Measurements from ENCODE around the gene SUCLA2. TPM values are rescaled to one million over a fixed set of nuclear protein-coding genes. Genes with fewer than 3 reads are reported as not detected.

SUCLA2 gene
- total and polyA plus RNA-seq, 2 donors (not counting 3 experiments of a cell fraction or from before 2014, with no cell fraction given), result 13.6 to 37.0 TPM

DNA sequence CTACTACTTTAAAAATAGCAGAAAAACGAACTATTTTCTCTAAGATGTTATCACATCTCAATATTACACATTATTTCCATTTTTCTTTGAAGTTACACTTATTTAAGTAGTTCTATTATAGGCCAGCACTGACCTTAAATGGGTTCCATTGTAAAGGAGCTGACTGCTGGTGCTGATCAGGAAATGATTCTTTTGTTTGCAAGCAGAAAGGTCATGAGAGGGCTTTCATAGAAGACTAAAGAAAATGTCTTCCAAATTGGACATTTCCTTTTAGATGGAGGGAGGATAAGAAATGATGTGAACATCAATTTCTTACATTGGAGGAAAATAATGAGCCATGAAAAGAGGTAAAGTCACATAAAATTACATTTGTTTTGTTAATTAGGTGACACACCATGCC, 96.2 kb downstream of the SUCLA2 start:
- Histone ChIP-seq H4K20me1 (replicated peaks; ENCODE audit: control insufficient read depth, extremely low read depth, insufficient read depth, low read length) (no peaks in the 10 kb centered on the region), H3K4me3 (replicated peaks in 1 of 3; ENCODE audit: insufficient read depth in 1 of 3, low read depth in 1 of 3, low read length in 3 of 3) (no peak overlapping the region), H3K9me1 (replicated peaks; ENCODE audit: control insufficient read depth, extremely low read depth, insufficient read depth, low read length) (no peaks in the 10 kb centered on the region), H3K27ac (ENCODE audit: insufficient read depth, low read depth, low read length) (no peak overlapping the region), H3K4me2 (ENCODE audit: insufficient read depth, low read length) (no peak overlapping the region), H3K4me1 (ENCODE audit: control insufficient read depth, extremely low read depth, insufficient read depth, low read length) (peaks cover 16% of the 10 kb centered on the region), H3K9ac (replicated peaks; ENCODE audit: extremely low read depth, insufficient read depth, low read length) (no peak overlapping the region), H2AFZ (ENCODE audit: low read depth, low read length) (no peak overlapping the region), H3K79me2 (ENCODE audit: control insufficient read depth, insufficient read depth, low read length) (no peaks in the 10 kb centered on the region), H3K9me3 (replicated peaks; ENCODE audit: control insufficient read depth, insufficient read depth, low read length) (no peaks in the 10 kb centered on the region), H3K27me3 (ENCODE audit: control insufficient read depth in 2 of 2, insufficient read depth in 2 of 2, low read length in 2 of 2) (peaks cover 0 to 6% of the 10 kb centered on the region in 2 experiments), H3K36me3 (ENCODE audit: control insufficient read depth in 2 of 2, extremely low read depth in 1 of 2, insufficient read depth in 2 of 2, low read length in 2 of 2) (no peaks in the 10 kb centered on the region)
- DNase-seq (ENCODE audit: low read depth, low spot score) (peak; percentile 74), FAIRE-seq (peak; percentile 37)
- dilution Hi-C loops (cut with MboI; ENCODE audit: extremely low pct_ligation_motif_present, low sequenced_read_pairs) (no loop called here), intact Hi-C loops (cut with micrococcal nuclease) (loop anchor here (10.0 kb wide), 1 partner anchor 100 kb away; the partner anchor contains the start of gene SUCLA2)
- ChIA-PET CTCF (interaction anchor here (0.6 kb wide), 1 partner anchor 1104 kb away, joined by 3 read pairs; no protein-coding TSS in a partner anchor), POLR2A (no interaction called here)
- TF ChIP-seq MYC (IDR thresholded peaks at IDR 0.05; ENCODE audit: low read depth, low read length), result no peak
- no peak for TF ChIP-seq POLR2A (IDR thresholded peaks at IDR 0.05; ENCODE audit: low read depth, low read length)
- peak; percentile 42 for TF ChIP-seq FOS (IDR thresholded peaks at IDR 0.05; ENCODE audit: borderline replicate concordance, insufficient read depth, low read length)
- TF ChIP-seq GATA2 (IDR thresholded peaks at IDR 0.05; ENCODE audit: insufficient read depth, insufficient read length, low read depth, low read length), result peak; percentile 94
- no peak for TF ChIP-seq POLR2AphosphoS5 (IDR thresholded peaks at IDR 0.05; ENCODE audit: insufficient read depth, low read depth, low read length)
- peak; percentile 7 for TF ChIP-seq JUN (IDR thresholded peaks at IDR 0.05; ENCODE audit: borderline replicate concordance, insufficient read depth, insufficient read length, low read depth)
- TF ChIP-seq, protein P1, sequence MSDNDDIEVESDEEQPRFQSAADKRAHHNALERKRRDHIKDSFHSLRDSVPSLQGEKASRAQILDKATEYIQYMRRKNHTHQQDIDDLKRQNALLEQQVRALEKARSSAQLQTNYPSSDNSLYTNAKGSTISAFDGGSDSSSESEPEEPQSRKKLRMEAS (IDR thresholded peaks at IDR 0.05; ENCODE audit: insufficient read depth, insufficient read length), result no peak
- no TSS peak for BruUV-seq (replicated peaks)

DNA sequence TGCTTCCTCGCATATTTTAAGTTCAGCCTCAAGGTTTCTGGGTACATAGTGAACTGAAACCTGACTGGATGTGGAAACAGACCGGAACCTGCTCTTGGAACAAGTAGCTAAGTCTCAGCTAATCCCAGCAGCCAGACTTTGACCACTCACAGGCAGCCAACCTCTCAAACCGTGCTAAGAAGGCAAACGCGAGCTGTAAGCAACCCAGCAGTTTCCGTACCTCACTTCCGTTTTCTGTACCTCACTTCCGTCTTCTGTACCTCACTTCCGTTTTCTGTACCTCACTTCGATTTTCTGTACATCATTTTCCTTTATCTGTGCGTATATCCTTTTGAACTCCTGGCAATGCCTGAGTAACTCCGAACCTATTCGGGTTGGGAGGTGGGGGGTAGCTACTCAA, 96.8 kb downstream of the SUCLA2 start:
- H3K4me3 ChIP-seq (replicated peaks in 1 of 3; ENCODE audit: insufficient read depth in 1 of 3, low read depth in 1 of 3, low read length in 3 of 3), result no peak overlapping the region
- CTCF ChIA-PET, result interaction anchor here (0.6 kb wide), 1 partner anchor 1103 kb away, joined by 3 read pairs; no protein-coding TSS in a partner anchor

More for the DNA sequence above, 96.8 kb downstream of the SUCLA2 start:
- H3K27ac ChIP-seq (ENCODE audit: insufficient read depth, low read depth, low read length), result no peak overlapping the region
- no peaks in the 10 kb centered on the region for H3K9me1 ChIP-seq (replicated peaks; ENCODE audit: control insufficient read depth, extremely low read depth, insufficient read depth, low read length)
- no peaks in the 10 kb centered on the region for H4K20me1 ChIP-seq (replicated peaks; ENCODE audit: control insufficient read depth, extremely low read depth, insufficient read depth, low read length)
- POLR2A ChIA-PET, result no interaction called here
- dilution Hi-C loops (cut with MboI; ENCODE audit: extremely low pct_ligation_motif_present, low sequenced_read_pairs) (no loop called here), intact Hi-C loops (cut with micrococcal nuclease) (loop anchor here (10.0 kb wide), 1 partner anchor 101 kb away; the partner anchor contains the start of gene SUCLA2)
- H3K4me2 ChIP-seq (ENCODE audit: insufficient read depth, low read length), result no peak overlapping the region
- peaks cover 16% of the 10 kb centered on the region for H3K4me1 ChIP-seq (ENCODE audit: control insufficient read depth, extremely low read depth, insufficient read depth, low read length)
- H3K9me3 ChIP-seq (replicated peaks; ENCODE audit: control insufficient read depth, insufficient read depth, low read length), result no peaks in the 10 kb centered on the region
- no peak overlapping the region for H2AFZ ChIP-seq (ENCODE audit: low read depth, low read length)
- BruUV-seq (replicated peaks), result no TSS peak
- no peaks in the 10 kb centered on the region for H3K79me2 ChIP-seq (ENCODE audit: control insufficient read depth, insufficient read depth, low read length)
- H3K27me3 ChIP-seq (ENCODE audit: control insufficient read depth in 2 of 2, insufficient read depth in 2 of 2, low read length in 2 of 2), result peaks cover 0 to 5% of the 10 kb centered on the region in 2 experiments
- H3K36me3 ChIP-seq (ENCODE audit: control insufficient read depth in 2 of 2, extremely low read depth in 1 of 2, insufficient read depth in 2 of 2, low read length in 2 of 2), result no peaks in the 10 kb centered on the region
- no peak overlapping the region for H3K9ac ChIP-seq (replicated peaks; ENCODE audit: extremely low read depth, insufficient read depth, low read length)
- no peak for FAIRE-seq
- TF ChIP-seq POLR2AphosphoS5 (IDR thresholded peaks at IDR 0.05; ENCODE audit: insufficient read depth, low read depth, low read length) (no peak), FOS (IDR thresholded peaks at IDR 0.05; ENCODE audit: borderline replicate concordance, insufficient read depth, low read length) (no peak), MYC (IDR thresholded peaks at IDR 0.05; ENCODE audit: low read depth, low read length) (no peak), POLR2A (IDR thresholded peaks at IDR 0.05; ENCODE audit: low read depth, low read length) (no peak), JUN (IDR thresholded peaks at IDR 0.05; ENCODE audit: borderline replicate concordance, insufficient read depth, insufficient read length, low read depth) (no peak), EZH2 (IDR thresholded peaks at IDR 0.05; ENCODE audit: borderline replicate concordance, low read depth, low read length, severe bottlenecking) (no peak), GATA2 (IDR thresholded peaks at IDR 0.05; ENCODE audit: insufficient read depth, insufficient read length, low read depth, low read length) (no peak)
- TF ChIP-seq, protein P2, sequence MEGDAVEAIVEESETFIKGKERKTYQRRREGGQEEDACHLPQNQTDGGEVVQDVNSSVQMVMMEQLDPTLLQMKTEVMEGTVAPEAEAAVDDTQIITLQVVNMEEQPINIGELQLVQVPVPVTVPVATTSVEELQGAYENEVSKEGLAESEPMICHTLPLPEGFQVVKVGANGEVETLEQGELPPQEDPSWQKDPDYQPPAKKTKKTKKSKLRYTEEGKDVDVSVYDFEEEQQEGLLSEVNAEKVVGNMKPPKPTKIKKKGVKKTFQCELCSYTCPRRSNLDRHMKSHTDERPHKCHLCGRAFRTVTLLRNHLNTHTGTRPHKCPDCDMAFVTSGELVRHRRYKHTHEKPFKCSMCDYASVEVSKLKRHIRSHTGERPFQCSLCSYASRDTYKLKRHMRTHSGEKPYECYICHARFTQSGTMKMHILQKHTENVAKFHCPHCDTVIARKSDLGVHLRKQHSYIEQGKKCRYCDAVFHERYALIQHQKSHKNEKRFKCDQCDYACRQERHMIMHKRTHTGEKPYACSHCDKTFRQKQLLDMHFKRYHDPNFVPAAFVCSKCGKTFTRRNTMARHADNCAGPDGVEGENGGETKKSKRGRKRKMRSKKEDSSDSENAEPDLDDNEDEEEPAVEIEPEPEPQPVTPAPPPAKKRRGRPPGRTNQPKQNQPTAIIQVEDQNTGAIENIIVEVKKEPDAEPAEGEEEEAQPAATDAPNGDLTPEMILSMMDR (IDR thresholded peaks at IDR 0.05; ENCODE audit: extremely low read depth in 1 of 2, insufficient read depth in 1 of 2, low read depth in 1 of 2, low read length in 2 of 2), result no peak
- TF ChIP-seq, protein P1 (IDR thresholded peaks at IDR 0.05; ENCODE audit: insufficient read depth, insufficient read length), result no peak
- no peak for DNase-seq (ENCODE audit: low read depth, low spot score)

All from endothelial cell of umbilical vein (primary cell).